ENCODE results near the gene DAPK1. TPM values are rescaled to one million over a fixed set of nuclear protein-coding genes. Genes with fewer than 3 reads are reported as not detected.

Gene DAPK1
- total and polyA plus RNA-seq, 10 of the 15 experiments (the other 5 are each of a cell fraction or from before 2014, with no cell fraction given): 8.2 to 94.7 (median 51.6) TPM

GRCh38 chr9:87586731-87587355 lies 89.2 kb downstream of the DAPK1 start (continued):
- TF ChIP-seq, protein P1, sequence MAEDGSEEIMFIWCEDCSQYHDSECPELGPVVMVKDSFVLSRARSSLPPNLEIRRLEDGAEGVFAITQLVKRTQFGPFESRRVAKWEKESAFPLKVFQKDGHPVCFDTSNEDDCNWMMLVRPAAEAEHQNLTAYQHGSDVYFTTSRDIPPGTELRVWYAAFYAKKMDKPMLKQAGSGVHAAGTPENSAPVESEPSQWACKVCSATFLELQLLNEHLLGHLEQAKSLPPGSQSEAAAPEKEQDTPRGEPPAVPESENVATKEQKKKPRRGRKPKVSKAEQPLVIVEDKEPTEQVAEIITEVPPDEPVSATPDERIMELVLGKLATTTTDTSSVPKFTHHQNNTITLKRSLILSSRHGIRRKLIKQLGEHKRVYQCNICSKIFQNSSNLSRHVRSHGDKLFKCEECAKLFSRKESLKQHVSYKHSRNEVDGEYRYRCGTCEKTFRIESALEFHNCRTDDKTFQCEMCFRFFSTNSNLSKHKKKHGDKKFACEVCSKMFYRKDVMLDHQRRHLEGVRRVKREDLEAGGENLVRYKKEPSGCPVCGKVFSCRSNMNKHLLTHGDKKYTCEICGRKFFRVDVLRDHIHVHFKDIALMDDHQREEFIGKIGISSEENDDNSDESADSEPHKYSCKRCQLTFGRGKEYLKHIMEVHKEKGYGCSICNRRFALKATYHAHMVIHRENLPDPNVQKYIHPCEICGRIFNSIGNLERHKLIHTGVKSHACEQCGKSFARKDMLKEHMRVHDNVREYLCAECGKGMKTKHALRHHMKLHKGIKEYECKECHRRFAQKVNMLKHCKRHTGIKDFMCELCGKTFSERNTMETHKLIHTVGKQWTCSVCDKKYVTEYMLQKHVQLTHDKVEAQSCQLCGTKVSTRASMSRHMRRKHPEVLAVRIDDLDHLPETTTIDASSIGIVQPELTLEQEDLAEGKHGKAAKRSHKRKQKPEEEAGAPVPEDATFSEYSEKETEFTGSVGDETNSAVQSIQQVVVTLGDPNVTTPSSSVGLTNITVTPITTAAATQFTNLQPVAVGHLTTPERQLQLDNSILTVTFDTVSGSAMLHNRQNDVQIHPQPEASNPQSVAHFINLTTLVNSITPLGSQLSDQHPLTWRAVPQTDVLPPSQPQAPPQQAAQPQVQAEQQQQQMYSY (CRISPR knock-in tag; IDR thresholded peaks at IDR 0.05): no peak
- TF ChIP-seq YBX1 (IDR thresholded peaks at IDR 0.05) (no peak), HDAC6 (IDR thresholded peaks at IDR 0.05; ENCODE audit: unreplicated experiment) (no peak)

DNA sequence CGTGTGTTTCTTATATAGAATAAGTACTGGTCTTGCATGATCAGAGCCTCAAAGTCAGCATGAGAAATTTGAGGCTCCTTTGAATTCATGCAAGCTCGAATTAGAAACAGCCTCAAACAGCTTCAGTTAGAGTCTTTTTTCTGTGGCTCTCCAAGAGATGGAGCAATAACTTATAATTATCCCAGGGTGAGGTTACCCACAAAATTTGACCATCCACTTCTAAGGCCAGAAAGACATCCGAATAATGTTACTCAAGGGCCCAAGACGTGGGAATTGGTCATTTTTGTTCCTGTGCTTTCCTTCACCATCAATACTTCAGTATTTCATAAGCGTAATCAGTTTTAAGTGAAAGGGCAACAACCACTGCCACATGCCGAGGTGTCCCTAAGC lies 89.7 kb downstream of the DAPK1 start:
- ATAC-seq (no peak), FAIRE-seq (no peak), DNase-seq (ENCODE audit: low read depth, low spot score) (no peak)
- BruUV-seq (replicated peaks): no TSS peak
- no peaks in the 10 kb centered on the region for H3K9me3 ChIP-seq (replicated peaks; ENCODE audit: control insufficient read depth, insufficient read depth, low read length)
- no peaks in the 10 kb centered on the region for H4K20me1 ChIP-seq (ENCODE audit: control insufficient read depth, insufficient read depth)
- peaks cover 3% of the 10 kb centered on the region for H3K79me2 ChIP-seq (ENCODE audit: control insufficient read depth, insufficient read depth, low read length)
- ChIA-PET RAD21 (ENCODE audit: unreplicated experiment) (no interaction called here), CTCF (no interaction called here), POLR2A (no interaction called here), SMC1A (ENCODE audit: uncharacterized antibody, unreplicated experiment) (interaction anchor here (1.0 to 1.4 kb wide), 4 partner anchors 10 to 85 kb away, joined by 3 to 5 read pairs (median 3); no protein-coding TSS in a partner anchor)
- H3K4me3 ChIP-seq: no peak overlapping the region
- H3K9ac ChIP-seq (ENCODE audit: control insufficient read depth, insufficient read depth, low read length): no peak overlapping the region
- H3K36me3 ChIP-seq (ENCODE audit: control insufficient read depth in 2 of 2, insufficient read depth in 2 of 2, low read length in 1 of 2): no peaks in the 10 kb centered on the region; a peak in 2 of 4 replicates
- H3K4me1 ChIP-seq (ENCODE audit: control insufficient read depth, insufficient read depth, low read length): no peaks in the 10 kb centered on the region; the same call in 1 of the 2 replicates
- WGBS (ENCODE audit: insufficient coverage, insufficient replicate concordance, low lambda C conversion rate, missing lambda C conversion rate): 41% methylated on average over 6 of the region's 6 CpGs
- no peak overlapping the region for H2AFZ ChIP-seq (ENCODE audit: control insufficient read depth, low read depth, low read length)
- intact Hi-C loops (cut with micrococcal nuclease; ENCODE audit: unreplicated experiment) (no loop called here), in situ Hi-C loops (cut with MboI) (no loop called here)
- no peaks in the 10 kb centered on the region for H3K27me3 ChIP-seq (replicated peaks in 1 of 2; ENCODE audit: control insufficient read depth in 2 of 2, insufficient read depth in 2 of 2, low read length in 1 of 2)
- H3K27ac ChIP-seq (ENCODE audit: control insufficient read depth, insufficient read depth): no peak overlapping the region
- H3K4me2 ChIP-seq (ENCODE audit: control insufficient read depth, insufficient read depth): no peak overlapping the region
- TF ChIP-seq SMARCA5 (IDR thresholded peaks at IDR 0.05) (no peak), SREBF2 (IDR thresholded peaks at IDR 0.05; ENCODE audit: low read length) (no peak), ETV6 (conservative IDR thresholded peaks at IDR 0.05 in 1 of 2, IDR thresholded peaks at IDR 0.05 in 1 of 2; ENCODE audit: borderline replicate concordance in 1 of 2, low read depth in 1 of 2) (no peak), BMI1 (IDR thresholded peaks at IDR 0.05; ENCODE audit: borderline replicate concordance) (no peak), SIN3A (IDR thresholded peaks at IDR 0.05; ENCODE audit: low read depth, low read length) (no peak), CEBPB (IDR thresholded peaks at IDR 0.05; ENCODE audit: borderline replicate concordance in 1 of 2, low read depth in 2 of 2, low read length in 2 of 2) (no peak), NRF1 (conservative IDR thresholded peaks at IDR 0.05; ENCODE audit: low read depth, low read length) (no peak), TCF12 (IDR thresholded peaks at IDR 0.05; ENCODE audit: low read depth, low read length) (no peak), TAF1 (IDR thresholded peaks at IDR 0.05; ENCODE audit: borderline replicate concordance, low read depth, low read length) (no peak), BHLHE40 (IDR thresholded peaks at IDR 0.05; ENCODE audit: borderline replicate concordance in 1 of 2, low read depth in 2 of 2, low read length in 1 of 2) (no peak), IRF4 (IDR thresholded peaks at IDR 0.05; ENCODE audit: low read depth, low read length) (no peak), NR2F1 (conservative IDR thresholded peaks at IDR 0.05) (no peak), RUNX3 (IDR thresholded peaks at IDR 0.05; ENCODE audit: low read length) (no peak), IKZF2 (IDR thresholded peaks at IDR 0.05) (no peak)
- TF ChIP-seq, protein P2, sequence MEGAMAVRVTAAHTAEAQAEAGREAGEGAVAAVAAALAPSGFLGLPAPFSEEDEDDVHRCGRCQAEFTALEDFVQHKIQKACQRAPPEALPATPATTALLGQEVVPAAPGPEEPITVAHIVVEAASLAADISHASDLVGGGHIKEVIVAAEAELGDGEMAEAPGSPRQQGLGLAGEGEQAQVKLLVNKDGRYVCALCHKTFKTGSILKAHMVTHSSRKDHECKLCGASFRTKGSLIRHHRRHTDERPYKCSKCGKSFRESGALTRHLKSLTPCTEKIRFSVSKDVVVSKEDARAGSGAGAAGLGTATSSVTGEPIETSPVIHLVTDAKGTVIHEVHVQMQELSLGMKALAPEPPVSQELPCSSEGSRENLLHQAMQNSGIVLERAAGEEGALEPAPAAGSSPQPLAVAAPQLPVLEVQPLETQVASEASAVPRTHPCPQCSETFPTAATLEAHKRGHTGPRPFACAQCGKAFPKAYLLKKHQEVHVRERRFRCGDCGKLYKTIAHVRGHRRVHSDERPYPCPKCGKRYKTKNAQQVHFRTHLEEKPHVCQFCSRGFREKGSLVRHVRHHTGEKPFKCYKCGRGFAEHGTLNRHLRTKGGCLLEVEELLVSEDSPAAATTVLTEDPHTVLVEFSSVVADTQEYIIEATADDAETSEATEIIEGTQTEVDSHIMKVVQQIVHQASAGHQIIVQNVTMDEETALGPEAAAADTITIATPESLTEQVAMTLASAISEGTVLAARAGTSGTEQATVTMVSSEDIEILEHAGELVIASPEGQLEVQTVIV (IDR thresholded peaks at IDR 0.05; ENCODE audit: borderline replicate concordance, partially characterized antibody): no peak
